GM23338 (cell line): ENCODE data around the gene RYR3. TPM values are rescaled to one million over a fixed set of nuclear protein-coding genes. Genes with fewer than 3 reads are reported as not detected.

Source experiments
- ATAC-seq: fragments of 200-7000 bp; cut with Tn5 transposase; 3 replicates; pipeline ENCODE4 v1.9.1; 2020
- DNase-seq: peaks from one replicate; pipeline ENCODE4 v3.0.0-alpha.2; 2015; ENCODE audit warnings: low spot score
- H2AFZ ChIP-seq: fragments of 200-600 bp; sonication (generic); 2 replicates; pipeline ENCODE4 v1.8.0; 2016; ENCODE audit warnings: antibody characterized with exemption, mild to moderate bottlenecking, moderate library complexity
- H3F3A ChIP-seq: fragments of 200-600 bp; sonication (generic); replicated peaks from 2 replicates; pipeline ENCODE4 v1.8.0; 2017; ENCODE audit warnings: antibody characterized with exemption, mixed run types, low read depth
- H3K27ac ChIP-seq: fragments of 200-600 bp; sonication (generic); 2 replicates; pipeline ENCODE4 v1.6.1; 2016; ENCODE audit warnings: low read depth
- H3K27me3 ChIP-seq: fragments of 200-600 bp; sonication (generic); 2 replicates; pipeline ENCODE4 v1.8.0; 2016; ENCODE audit warnings: mild to moderate bottlenecking, mixed run types, moderate library complexity; ENCODE audit not compliant: insufficient read depth
- H3K36me3 ChIP-seq: fragments of 200-600 bp; sonication (generic); 2 replicates; pipeline ENCODE4 v1.8.0; 2016; ENCODE audit warnings: mild to moderate bottlenecking; ENCODE audit not compliant: insufficient read depth
- H3K4me1 ChIP-seq: fragments of 200-600 bp; sonication (generic); 2 replicates; pipeline ENCODE4 v1.8.0; 2016; ENCODE audit warnings: mild to moderate bottlenecking, moderate library complexity; ENCODE audit not compliant: insufficient read depth
- H3K4me2 ChIP-seq: fragments of 200-600 bp; sonication (generic); 2 replicates; pipeline ENCODE4 v1.7.1; 2017; ENCODE audit warnings: mixed run types
- H3K4me3 ChIP-seq: fragments of 200-600 bp; sonication (generic); 2 replicates; pipeline ENCODE4 v1.6.1; 2016; ENCODE audit warnings: mixed run types
- H3K79me2 ChIP-seq: fragments of 200-600 bp; sonication (generic); replicated peaks from 2 replicates; pipeline ENCODE4 v1.8.0; 2017; ENCODE audit warnings: mild to moderate bottlenecking; ENCODE audit not compliant: insufficient read depth
- H3K9me2 ChIP-seq: fragments of 200-600 bp; sonication (generic); 2 replicates; pipeline ENCODE4 v1.8.0; 2017; ENCODE audit not compliant: insufficient read depth
- H4K20me1 ChIP-seq: fragments of 200-600 bp; sonication (generic); replicated peaks from 2 replicates; pipeline ENCODE4 v1.8.0; 2017; ENCODE audit warnings: mild to moderate bottlenecking; ENCODE audit not compliant: insufficient read depth
- H3K27ac Mint-ChIP-seq: 2 replicates; pipeline ENCODE4 v1.8.0; 2020; ENCODE audit warnings: inconsistent platforms, mild to moderate bottlenecking, moderate library complexity, mixed read lengths
- H3K27me3 Mint-ChIP-seq: 3 replicates; pipeline ENCODE4 v1.8.0; 2022; ENCODE audit warnings: low read depth, mild to moderate bottlenecking, moderate library complexity, mixed read lengths, inconsistent platforms; ENCODE audit not compliant: insufficient read depth, poor library complexity
- H3K36me3 Mint-ChIP-seq: 3 replicates; pipeline ENCODE4 v1.8.0; 2021; ENCODE audit warnings: low read depth, mild to moderate bottlenecking, inconsistent platforms, moderate library complexity, mixed read lengths
- H3K4me1 Mint-ChIP-seq: 3 replicates; pipeline ENCODE4 v1.8.0; 2020; ENCODE audit warnings: mild to moderate bottlenecking, inconsistent platforms, mixed read lengths
- H3K4me3 Mint-ChIP-seq: 3 replicates; pipeline ENCODE4 v1.8.0; 2021; ENCODE audit warnings: moderate library complexity, mild to moderate bottlenecking, inconsistent platforms, mixed read lengths
- H3K9me3 Mint-ChIP-seq: 3 replicates; pipeline ENCODE4 v1.8.0; 2020; ENCODE audit warnings: moderate library complexity, mild to moderate bottlenecking, inconsistent platforms, mixed read lengths
- CREB1 ChIP-seq: fragments of 250-450 bp; sonication (Bioruptor Pico); IDR thresholded peaks from 2 replicates; pipeline ENCODE4 v1.5.0; 2020; ENCODE audit warnings: low read depth, mild to moderate bottlenecking, moderate library complexity
- CTCF ChIP-seq, 2 experiments: fragments of 200-600 bp in 1 of 2; sonication (generic) in 1 of 2; conservative IDR thresholded peaks; 2 replicates each; pipeline versions ENCODE4 v1.5.1 to v1.6.1; 2016 to 2017; ENCODE audit warnings: antibody characterized with exemption in 2 of 2, low read depth in 2 of 2, mild to moderate bottlenecking in 2 of 2, moderate library complexity in 1 of 2
- ETS1 ChIP-seq: IDR thresholded peaks from 2 replicates; pipeline ENCODE4 v1.6.1; 2016; ENCODE audit warnings: antibody characterized with exemption
- EZH2 ChIP-seq: fragments of 200-600 bp; sonication (generic); IDR thresholded peaks from one replicate; pipeline ENCODE4 v1.8.0; 2017; ENCODE audit warnings: antibody characterized with exemption, mild to moderate bottlenecking, low read depth; ENCODE audit not compliant: unreplicated experiment
- EZH2phosphoT487 ChIP-seq: fragments of 200-600 bp; sonication (generic); IDR thresholded peaks from one replicate; pipeline ENCODE4 v1.8.1; 2018; ENCODE audit warnings: antibody characterized with exemption; ENCODE audit not compliant: unreplicated experiment
- JUNB ChIP-seq: IDR thresholded peaks from one replicate; pipeline ENCODE4 v1.6.1; 2016; ENCODE audit warnings: antibody characterized with exemption; ENCODE audit not compliant: unreplicated experiment
- NANOG ChIP-seq: IDR thresholded peaks from 2 replicates; pipeline ENCODE4 v1.6.1; 2016; ENCODE audit warnings: antibody characterized with exemption, borderline replicate concordance
- POLR2AphosphoS5 ChIP-seq: IDR thresholded peaks from 2 replicates; pipeline ENCODE4 v1.6.1; 2016; ENCODE audit warnings: antibody characterized with exemption, low read depth
- REST ChIP-seq: IDR thresholded peaks from one replicate; pipeline ENCODE4 v1.6.1; 2018; ENCODE audit warnings: antibody characterized with exemption; ENCODE audit not compliant: unreplicated experiment
- STAT1 ChIP-seq: IDR thresholded peaks from one replicate; pipeline ENCODE4 v1.6.1; 2016; ENCODE audit warnings: antibody characterized with exemption; ENCODE audit not compliant: unreplicated experiment
- ZNF114 ChIP-seq: fragments of 250-450 bp; sonication (Bioruptor Pico); IDR thresholded peaks from 2 replicates; pipeline ENCODE4 v1.5.0; 2020; ENCODE audit warnings: mild to moderate bottlenecking, moderate library complexity
- ZNF331 ChIP-seq: fragments of 250-450 bp; sonication (Bioruptor Pico); IDR thresholded peaks from 2 replicates; pipeline ENCODE4 v1.5.0; 2020; ENCODE audit warnings: low read depth, mild to moderate bottlenecking, moderate library complexity
- polyA plus RNA-seq: library from polyadenylated mRNA; unstranded; fragments of >200 nt; fragmentation: Nextera tagmentation; extraction: Ambion mirVana; gene quantifications from 2 replicates; pipeline ENCODE4 v1.2.1, GENCODE V29; 2016
- total RNA-seq: library from RNA; depleted of rRNA; stranded (reverse); fragments of >200 nt; shearing (Covaris generic); gene quantifications from 2 replicates; pipeline ENCODE4 v1.2.3, GENCODE V29; 2014
- TF ChIP-seq, protein P1 (sequence below): fragments of 250-450 bp; sonication (Bioruptor Pico); IDR thresholded peaks from 2 replicates; pipeline ENCODE4 v1.5.0; 2020; ENCODE audit warnings: mild to moderate bottlenecking, moderate library complexity

The RYR3 gene
- total and polyA plus RNA-seq, 2 experiments from 2014 or later, result 1.1 to 1.2 TPM

DNA sequence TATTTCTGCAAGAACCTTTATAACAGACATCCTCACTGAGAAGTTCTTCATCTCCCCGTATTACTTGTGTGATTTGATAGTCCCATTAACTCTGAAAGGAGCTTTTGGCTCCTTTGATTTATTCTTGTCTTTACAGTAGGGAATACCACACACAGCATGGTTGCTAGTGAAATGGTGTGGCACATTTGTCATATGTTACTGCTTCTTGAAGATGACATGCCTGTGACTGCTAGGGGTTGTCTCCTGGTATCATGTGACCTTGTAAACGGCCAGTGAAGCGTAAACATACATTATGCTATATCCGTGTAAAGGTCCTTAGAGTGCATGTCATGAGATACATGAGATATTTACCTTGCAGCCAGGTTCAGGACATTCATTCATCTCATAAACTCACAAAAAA lies 197.9 kb downstream of the RYR3 start:
- no peaks in the 10 kb centered on the region for H3K9me3 Mint-ChIP-seq
- Histone ChIP-seq H3K27ac (no peak overlapping the region), H3K4me2 (no peak overlapping the region), H2AFZ (no peak overlapping the region), H3K36me3 (no peaks in the 10 kb centered on the region), H3K27me3 (no peaks in the 10 kb centered on the region), H4K20me1 (no peaks in the 10 kb centered on the region), H3K4me3 (no peak overlapping the region), H3K79me2 (no peaks in the 10 kb centered on the region), H3F3A (no peaks in the 10 kb centered on the region), H3K4me1 (no peaks in the 10 kb centered on the region), H3K9me2 (0 out of 2 replicates have a peak, but pooled peaks cover 5% of the 10 kb centered on the region)
- DNase-seq (no peak), ATAC-seq (no peak)
- TF ChIP-seq EZH2phosphoT487 (no peak), CREB1 (CRISPR knock-in tag) (no peak), POLR2AphosphoS5 (no peak), CTCF (conservative IDR thresholded peaks at IDR 0.05; ENCODE audit: low read depth in 2 of 2) (no peak), ETS1 (no peak), JUNB (no peak), REST (no peak), EZH2 (no peak), NANOG (no peak), ZNF331 (no peak), STAT1 (no peak), ZNF114 (CRISPR knock-in tag) (no peak)
- TF ChIP-seq, protein P1, sequence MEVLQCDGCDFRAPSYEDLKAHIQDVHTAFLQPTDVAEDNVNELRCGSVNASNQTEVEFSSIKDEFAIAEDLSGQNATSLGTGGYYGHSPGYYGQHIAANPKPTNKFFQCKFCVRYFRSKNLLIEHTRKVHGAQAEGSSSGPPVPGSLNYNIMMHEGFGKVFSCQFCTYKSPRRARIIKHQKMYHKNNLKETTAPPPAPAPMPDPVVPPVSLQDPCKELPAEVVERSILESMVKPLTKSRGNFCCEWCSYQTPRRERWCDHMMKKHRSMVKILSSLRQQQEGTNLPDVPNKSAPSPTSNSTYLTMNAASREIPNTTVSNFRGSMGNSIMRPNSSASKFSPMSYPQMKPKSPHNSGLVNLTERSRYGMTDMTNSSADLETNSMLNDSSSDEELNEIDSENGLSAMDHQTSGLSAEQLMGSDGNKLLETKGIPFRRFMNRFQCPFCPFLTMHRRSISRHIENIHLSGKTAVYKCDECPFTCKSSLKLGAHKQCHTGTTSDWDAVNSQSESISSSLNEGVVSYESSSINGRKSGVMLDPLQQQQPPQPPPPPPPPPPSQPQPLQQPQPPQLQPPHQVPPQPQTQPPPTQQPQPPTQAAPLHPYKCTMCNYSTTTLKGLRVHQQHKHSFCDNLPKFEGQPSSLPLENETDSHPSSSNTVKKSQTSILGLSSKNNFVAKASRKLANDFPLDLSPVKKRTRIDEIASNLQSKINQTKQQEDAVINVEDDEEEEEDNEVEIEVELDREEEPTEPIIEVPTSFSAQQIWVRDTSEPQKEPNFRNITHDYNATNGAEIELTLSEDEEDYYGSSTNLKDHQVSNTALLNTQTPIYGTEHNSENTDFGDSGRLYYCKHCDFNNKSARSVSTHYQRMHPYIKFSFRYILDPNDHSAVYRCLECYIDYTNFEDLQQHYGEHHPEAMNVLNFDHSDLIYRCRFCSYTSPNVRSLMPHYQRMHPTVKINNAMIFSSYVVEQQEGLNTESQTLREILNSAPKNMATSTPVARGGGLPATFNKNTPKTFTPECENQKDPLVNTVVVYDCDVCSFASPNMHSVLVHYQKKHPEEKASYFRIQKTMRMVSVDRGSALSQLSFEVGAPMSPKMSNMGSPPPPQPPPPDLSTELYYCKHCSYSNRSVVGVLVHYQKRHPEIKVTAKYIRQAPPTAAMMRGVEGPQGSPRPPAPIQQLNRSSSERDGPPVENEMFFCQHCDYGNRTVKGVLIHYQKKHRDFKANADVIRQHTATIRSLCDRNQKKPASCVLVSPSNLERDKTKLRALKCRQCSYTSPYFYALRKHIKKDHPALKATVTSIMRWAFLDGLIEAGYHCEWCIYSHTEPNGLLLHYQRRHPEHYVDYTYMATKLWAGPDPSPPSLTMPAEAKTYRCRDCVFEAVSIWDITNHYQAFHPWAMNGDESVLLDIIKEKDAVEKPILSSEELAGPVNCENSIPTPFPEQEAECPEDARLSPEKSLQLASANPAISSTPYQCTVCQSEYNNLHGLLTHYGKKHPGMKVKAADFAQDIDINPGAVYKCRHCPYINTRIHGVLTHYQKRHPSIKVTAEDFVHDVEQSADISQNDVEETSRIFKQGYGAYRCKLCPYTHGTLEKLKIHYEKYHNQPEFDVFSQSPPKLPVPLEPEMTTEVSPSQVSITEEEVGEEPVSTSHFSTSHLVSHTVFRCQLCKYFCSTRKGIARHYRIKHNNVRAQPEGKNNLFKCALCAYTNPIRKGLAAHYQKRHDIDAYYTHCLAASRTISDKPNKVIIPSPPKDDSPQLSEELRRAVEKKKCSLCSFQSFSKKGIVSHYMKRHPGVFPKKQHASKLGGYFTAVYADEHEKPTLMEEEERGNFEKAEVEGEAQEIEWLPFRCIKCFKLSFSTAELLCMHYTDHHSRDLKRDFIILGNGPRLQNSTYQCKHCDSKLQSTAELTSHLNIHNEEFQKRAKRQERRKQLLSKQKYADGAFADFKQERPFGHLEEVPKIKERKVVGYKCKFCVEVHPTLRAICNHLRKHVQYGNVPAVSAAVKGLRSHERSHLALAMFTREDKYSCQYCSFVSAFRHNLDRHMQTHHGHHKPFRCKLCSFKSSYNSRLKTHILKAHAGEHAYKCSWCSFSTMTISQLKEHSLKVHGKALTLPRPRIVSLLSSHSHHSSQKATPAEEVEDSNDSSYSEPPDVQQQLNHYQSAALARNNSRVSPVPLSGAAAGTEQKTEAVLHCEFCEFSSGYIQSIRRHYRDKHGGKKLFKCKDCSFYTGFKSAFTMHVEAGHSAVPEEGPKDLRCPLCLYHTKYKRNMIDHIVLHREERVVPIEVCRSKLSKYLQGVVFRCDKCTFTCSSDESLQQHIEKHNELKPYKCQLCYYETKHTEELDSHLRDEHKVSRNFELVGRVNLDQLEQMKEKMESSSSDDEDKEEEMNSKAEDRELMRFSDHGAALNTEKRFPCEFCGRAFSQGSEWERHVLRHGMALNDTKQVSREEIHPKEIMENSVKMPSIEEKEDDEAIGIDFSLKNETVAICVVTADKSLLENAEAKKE (CRISPR knock-in tag), result no peak
- no peaks in the 10 kb centered on the region for H3K36me3 Mint-ChIP-seq
- H3K27ac Mint-ChIP-seq, result no peak overlapping the region
- no peak overlapping the region for H3K4me3 Mint-ChIP-seq
- H3K27me3 Mint-ChIP-seq, result no peaks in the 10 kb centered on the region
- H3K4me1 Mint-ChIP-seq, result peaks cover 18% of the 10 kb centered on the region
